ENCODE results near the gene RANGRF.

GRCh38 chr17:8272421-8272820 is 16.0 kb upstream of the RANGRF start:
- TF ChIP-seq POLR2A (IDR thresholded peaks at IDR 0.05; ENCODE audit: low read depth) (no peak), CTCF (IDR thresholded peaks at IDR 0.05) (no peak)
